HG03558 (cell line): Measurements from ENCODE around the gene DHX36.

ENCODE experiments used
- ATAC-seq: cut with Tn5 transposase; IDR thresholded peaks from one replicate; pipeline ENCODE4 v1.9.1; 2021; ENCODE audit warnings: moderate number of reproducible peaks; ENCODE audit not compliant: unreplicated experiment; ENCODE audit errors: extremely low read depth

DHX36 gene

DNA sequence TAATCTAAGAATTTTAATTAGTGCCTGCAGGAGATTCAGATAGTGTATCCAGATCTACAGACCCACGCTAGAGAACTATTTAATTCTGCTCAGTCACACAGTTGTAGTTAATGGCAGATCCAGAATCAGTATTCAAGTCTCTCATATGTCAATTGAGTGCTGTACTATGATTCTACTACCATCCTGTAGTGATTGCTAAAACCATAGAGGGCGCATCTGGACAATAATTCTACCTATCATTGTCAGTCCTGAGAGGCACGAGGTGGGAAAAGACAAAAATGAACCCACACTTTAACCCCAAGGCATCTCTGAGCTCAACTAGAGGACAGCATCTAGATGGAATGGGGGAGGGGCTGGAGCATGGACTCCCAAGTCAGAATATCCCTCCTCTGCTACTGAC is 22.7 kb downstream of the DHX36 start:
- ATAC-seq: no peak

DNA sequence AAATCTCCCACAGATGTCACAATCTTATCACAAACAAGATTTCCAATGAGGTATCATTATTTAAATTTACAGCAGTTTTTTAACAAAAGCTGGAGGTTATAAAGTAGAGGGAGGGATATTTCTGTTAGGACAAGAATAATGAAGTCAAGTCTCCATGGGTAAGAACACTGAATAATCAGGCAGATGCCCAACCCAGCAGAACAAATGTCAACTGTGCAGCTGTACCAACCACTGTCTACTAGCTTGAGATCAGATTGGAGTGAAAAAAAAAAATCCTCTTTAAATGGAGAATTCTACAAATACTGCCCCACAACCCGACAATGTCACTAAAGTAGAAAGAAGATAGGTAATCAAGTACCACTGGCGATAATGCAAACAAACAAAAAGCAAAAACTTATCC is 30.3 kb downstream of the DHX36 start:
- ATAC-seq: no peak

DNA sequence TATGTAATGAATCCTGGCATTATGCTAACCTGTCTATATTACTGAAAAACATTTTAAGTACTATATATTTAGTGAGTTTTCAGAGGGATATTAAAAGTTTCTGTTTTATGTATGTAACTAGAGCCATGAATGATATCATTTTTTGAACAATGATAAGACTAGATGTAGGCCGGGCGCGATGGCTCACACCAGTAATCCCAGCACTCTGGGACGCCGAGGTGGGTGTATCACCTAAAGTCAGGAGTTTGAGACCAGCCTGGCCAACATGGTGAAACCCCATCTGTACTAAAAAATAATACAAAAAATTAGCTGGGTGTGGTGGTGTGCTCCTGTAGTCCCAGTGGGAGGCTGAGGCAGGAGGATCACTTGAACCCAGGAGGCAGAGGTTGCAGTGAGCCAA is 34.1 kb downstream of the DHX36 start:
- ATAC-seq: no peak

DNA sequence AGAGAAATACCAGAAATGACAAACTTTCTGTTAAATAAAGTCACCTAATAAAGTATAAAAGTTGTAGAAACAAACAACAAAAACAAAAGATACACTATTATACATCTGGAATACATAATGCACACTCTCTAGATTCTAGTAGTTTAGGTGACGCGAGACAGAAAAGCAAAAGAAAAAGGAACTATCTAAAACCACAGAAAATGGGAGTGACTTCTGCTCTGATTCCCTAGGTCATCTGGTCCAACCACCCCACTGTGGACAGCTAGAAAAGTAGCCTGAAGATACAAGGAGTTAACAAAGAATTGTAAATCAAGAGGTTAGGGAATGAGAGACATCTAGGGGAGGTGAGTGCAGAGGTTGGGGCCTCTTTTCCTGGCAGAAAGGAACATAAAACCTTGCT is 39.1 kb downstream of the DHX36 start:
- ATAC-seq: no peak

DNA sequence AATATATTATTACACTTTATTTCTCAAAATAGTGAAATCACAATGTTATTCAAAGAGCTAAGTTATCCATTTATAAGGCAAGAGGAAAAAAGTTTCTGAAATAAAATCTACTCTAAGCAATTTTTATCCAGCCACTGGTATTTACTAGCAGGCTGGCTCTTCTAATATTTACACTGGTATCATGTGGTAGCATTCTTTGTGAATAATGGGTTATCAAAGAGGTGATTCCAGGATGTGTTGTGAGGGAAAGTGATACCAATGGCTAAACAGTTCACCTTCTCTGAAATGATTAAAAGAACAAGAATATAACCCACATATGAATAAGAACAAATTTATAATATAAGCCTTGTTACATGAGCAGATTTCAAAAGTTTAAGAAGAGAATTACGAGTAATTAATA is 44.1 kb downstream of the DHX36 start:
- no peak for ATAC-seq

DNA sequence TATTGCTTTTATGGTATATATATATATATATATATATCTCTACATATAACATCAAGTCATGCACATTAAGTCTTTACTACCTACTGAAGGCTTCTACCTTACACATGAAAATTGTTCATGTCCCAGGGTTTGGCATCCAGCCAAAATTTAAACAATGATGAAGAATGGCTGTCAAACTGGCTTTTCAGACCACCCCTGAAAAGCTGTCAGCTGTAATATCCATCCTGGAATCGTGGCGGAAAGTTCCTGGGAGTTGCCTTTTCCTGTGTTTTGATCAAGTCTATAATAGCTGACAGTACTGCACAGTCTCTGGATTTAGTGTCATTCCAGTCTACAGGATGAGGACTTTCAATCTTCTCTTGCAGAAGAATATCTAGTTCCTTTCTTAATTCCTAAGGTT is 48.3 kb downstream of the DHX36 start:
- ATAC-seq: no peak

DNA sequence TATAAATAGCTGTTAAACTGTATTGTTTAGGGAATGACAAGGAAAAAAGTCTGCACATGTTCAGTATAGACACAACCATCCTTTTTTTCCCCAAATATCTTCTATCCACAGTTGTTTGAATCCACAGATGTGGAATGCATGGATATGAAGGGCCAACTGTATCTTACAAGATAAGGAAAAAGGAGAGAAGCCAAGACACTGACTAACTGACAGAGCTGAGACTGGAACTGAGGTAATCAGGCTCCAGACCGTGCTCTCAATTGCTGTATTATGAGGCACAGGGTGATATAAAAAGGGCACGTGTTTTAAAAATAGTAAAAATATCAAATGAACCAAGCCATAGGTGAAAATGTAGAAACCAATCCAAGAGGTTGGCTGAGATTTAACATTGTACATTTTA is 49.0 kb downstream of the DHX36 start:
- no peak for ATAC-seq

DNA sequence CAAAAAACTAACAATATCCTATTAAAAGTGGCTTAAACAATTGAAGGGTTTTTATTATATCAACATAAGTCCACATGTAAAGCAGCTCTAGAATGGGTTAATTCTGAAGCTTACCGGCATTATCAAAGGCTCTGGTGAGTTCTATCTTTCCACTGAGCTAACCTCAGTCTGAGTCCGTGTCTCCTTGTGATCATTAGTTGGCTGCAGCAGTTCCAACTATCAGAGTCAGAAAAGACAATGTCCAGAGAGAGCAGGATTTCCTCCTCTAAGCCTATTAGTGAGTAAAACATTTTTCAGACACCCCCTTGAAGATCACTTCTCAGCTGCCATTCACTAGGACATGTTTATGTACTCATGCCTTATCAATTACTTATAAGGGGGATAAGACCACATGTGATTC is 49.9 kb downstream of the DHX36 start:
- ATAC-seq: no peak

DNA sequence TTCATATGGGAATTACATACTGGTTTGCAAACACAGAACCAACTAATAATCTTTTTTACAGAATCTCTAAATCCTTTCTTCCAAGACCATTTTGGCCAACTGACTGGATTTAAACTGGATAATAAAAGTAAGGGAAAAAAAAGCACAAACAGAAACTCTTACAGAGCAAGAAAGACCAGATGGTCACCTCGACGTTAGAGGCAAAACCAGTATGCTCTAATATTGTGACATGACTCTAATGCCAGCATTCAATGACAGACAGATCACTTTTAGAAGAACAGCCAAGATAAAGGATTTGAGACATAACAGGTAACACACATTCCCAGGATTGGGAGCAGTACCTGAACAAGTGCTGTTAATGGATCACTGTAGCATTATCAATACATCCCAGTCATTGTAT is 50.9 kb downstream of the DHX36 start:
- no peak for ATAC-seq

DNA sequence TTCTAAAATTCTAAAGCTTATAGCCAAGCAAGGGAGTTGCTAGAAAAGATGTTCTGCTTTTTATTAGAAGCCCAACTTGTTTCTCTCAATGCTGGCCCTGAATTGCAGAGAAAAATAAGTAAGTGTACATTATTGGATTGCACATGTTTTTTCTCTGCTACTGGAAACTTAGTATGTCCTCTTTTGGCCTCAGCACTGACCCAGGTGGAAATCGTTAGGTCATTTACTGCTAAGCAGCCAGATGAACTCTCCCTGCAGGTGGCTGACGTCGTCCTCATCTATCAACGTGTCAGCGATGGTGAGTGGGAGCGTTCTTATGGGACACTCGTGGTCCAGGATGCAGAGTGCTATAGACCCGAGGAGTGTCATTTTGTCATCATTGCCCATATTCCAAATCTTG is 69.8 kb downstream of the DHX36 start:
- no peak for ATAC-seq

DNA sequence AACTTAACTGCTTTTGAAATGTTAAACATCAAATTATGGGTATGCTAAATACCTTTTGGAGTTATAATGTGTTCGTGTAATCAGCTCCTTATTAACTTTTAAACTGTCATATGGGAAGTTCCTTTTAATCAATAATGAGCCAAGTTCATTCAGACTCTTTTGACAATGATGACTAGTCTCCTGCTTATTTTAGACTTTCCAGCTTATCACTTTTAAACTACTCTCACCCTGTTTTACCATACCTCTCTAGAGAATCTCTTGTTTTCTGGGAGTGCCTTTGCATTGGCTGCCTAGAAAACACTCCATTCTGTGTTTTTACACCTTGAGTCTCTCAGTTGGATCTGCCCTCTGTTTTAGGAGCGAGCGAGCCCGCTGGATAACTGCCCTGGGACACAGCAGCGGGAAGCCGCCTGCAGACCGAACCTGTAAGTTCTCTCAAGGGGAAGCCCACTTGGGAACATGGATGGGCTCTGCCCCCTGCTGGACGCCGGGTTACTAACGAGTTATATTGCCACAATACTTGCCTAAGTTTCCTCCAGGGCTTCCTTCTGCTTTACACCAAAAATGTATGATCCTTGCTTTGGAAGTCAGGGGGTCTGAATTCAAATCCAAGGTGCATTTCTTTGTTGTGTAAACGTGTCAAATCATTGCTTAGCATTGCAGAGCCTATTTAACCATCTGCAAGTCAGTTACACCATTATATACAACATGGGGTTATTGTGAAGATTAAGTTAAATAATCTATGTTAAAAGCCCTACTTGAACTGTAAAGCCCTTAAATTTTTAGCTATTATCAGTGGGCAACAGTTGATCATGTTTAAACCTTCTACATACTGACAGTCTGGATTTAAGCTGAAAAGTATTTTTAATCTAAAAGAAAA is 71.3 kb downstream of the DHX36 start:
- peak; percentile 85 for ATAC-seq

DNA sequence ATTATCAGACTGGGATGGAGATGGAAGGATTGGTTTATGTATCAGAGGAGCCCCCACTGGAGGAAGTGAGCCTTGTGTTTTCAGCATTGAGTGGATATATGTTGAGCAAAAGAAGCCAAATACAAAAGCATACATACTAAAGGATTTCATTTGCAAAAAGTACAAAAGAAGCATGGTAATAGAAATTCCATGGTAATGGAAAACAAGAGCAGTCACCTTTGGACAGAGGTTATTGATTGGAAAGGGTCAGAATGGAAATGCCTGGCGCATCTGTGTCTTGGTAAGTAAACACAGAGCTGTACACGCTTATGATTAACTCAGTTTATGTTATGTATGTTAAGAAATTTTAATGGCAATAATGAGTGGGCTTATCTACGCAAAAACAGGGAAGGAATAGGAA is 72.7 kb downstream of the DHX36 start:
- no peak for ATAC-seq

DNA sequence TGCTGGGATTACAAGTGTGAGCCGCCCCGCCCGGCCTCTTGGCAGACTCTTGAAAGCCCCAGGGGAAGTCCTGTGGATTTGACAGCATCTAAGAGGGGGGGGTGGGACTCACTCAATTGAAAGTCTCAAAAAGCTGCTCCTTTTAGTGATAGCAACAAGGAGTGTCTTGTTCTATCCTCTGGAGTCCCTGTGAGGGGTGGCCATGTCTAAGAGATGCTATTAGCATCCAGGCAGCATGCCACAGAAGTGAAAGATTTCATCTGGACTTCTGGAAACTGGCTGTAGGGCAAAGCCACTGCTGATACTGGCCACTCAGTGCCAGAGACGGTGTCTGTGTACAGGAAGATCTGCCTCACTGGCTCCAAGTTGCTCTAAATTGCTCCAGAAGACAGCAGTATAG is 74.0 kb downstream of the DHX36 start:
- no peak for ATAC-seq

DNA sequence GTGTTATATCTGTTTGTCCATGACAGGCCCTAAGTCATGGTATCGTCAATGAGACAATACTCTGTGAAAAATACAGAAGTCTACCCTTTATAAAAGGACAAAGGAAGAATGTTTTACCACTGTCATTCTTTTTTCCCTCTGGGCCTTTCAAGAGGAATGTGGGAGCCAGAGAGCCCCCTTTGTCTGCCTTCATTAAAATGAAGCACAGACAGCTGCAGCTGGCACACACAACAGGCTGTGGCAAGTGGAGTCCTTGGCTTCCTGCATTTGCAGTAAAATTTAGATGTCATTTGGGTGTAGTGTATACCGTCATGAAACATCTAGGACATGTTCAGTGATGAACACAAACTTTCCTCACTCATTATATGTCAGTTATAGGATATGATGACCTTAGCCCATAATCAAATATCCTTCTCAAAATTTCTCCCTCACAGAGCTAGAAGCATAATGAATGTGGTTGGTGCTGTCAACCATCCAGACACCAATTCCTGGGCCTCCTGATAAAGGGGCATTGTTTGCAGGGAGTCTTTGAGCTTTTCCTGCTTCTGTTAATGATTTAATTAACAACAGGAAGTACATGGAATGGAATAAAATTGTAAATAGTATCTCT is 76.4 kb downstream of the DHX36 start:
- ATAC-seq: no peak

DNA sequence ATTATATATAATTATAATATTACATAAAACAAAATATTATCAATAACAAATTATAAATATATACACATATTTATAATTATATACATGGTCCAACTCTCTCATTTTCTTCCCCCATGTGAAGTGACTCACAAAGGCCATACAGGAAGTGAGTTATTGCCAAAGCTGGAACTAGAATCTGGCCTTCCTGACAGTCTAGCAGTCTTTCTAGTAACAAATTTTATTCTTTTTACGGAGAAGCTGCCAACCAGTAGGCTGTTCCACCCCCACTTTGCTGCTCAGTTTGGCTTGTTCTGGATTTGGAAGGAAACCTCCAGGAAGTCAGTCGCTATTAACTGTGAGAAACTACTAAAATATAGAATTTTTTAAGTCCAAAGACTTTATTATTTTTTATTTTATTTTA is 79.6 kb downstream of the DHX36 start:
- no peak for ATAC-seq

DNA sequence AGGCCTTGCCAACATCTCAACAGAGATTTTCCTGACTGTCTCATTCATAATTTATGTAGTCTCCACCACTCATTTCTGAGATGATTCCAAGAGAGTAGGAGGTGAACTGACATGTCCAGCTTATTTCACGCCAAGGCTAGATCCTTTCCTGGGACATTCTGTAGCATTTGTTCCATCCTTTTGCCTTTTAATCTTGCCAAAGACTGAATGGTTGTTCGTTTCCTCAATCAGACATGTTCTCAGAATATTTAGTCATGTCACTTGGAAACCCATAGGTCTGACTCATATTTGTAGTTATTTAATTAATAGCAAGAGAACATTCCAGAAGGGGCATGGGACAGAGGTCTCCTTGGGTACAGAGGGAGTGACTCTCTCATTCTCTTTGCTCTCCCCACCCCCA is 80.9 kb downstream of the DHX36 start:
- ATAC-seq: no peak

DNA sequence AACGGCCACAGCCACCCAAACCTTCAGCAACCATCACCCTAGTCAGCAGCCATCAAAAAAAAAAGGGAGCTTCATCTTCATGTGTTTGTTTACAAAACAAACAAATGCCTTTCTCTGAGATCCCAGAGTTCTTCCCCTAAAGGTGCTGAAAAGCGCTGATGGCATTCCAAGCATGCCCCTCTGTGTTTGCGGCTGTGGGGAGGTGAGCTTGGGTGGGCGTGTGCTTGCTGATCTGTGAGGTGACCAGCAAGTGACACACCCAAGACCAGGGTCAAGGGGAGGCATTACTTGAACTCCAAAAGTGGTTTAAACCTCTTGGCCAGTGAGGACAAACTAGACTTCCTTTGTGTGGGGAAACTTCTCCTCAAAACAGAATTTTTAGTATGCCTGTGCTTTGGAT is 81.5 kb downstream of the DHX36 start:
- ATAC-seq: no peak

DNA sequence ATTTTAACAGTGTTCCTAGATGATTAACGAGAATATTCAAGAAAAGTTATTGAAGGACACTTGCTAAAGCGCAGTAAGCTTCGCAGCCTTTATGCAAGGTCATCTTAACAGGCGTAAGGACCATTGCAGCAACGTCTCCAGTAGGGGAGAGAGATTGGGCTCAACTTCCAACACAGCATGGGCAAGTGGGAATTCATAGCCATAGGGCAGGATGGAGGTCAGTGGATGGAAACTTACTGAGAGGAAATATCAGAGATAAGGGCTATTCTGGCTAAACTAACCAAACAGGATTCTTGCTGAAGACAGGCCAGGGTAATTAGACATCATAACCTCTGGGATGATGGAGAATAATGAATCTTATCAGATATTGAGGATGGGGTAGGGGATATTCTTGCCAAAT is 82.8 kb downstream of the DHX36 start:
- no peak for ATAC-seq

DNA sequence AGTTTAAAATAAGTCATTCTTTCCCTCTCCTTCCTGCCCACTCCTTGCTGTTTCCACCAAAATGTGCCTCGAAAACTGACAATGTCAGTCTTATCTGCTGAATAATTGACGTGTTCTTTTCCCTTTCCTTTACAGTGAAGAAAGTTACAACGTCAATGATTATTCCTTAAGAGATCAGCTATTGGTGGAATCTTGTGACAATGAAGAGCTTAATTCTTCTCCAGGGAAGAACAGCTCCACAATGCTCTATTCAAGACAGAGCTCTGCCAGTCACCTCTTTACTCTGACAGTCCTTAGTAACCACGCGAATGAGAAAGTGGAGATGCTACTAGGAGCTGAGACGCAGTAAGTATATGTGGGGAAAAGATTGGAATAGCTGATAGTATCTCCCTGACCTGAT is 84.1 kb downstream of the DHX36 start:
- ATAC-seq: no peak

DNA sequence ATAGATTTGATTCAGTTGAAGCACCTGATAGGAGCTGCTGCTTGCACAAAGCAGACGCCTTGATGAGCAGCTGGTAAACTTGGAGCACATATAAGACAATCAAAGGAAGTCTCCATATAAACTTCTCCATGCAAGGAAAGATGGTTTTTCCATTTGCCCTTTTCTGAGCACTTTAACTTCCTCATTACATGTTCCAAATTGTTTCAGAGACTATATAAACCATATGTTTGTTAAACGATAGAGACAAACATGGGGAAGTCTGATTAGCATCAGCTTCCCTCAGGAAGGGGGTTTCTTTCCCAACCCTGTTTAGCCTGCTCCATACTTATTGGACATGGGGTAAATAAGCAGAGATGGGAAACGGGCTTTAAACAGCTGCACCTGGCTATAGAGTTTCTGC is 88.0 kb downstream of the DHX36 start:
- ATAC-seq: no peak

DNA sequence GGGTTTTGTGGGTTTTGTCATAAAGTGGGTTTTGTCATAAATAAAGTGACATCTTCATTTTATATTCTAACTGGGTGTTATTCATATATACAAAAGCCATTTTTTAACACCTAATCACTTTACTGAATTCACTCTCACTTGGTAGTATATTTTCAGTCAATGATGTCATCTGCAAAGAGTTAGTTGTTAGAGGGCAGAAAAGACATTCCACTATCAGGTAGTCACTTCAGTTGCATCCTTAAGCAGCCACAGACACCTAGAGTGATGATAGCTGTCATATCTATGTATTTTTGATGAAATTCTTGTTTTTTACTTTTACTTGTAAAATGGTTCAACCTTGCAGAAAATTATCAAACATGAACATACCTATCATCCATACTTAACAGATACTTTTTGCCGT is 89.0 kb downstream of the DHX36 start:
- ATAC-seq: no peak

DNA sequence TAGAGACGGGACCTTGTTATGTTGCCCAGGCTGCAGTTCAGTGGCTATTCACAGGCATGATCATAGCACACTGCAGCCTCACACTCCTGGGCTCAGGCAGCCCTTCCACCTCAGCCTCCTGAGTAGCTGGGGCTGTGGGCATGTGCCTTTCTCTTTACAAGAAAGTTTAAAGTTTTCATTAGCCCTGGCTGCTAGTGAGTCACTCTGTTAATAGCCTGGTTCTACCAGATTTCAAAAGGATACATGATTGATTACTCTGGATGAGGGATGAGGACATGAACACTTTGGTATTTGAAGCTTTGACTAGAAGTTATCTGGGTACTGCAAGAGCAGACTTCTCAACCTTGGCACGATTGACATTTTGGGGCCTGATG is 95.1 kb downstream of the DHX36 start:
- no peak for ATAC-seq
